HL-60 (cell line): Measurements from ENCODE around the gene NUTM1.

ENCODE experiments used
- DNase-seq, 2 experiments: peaks; one replicate each; pipeline ENCODE4 v3.0.0-alpha.2; 2010 to 2020; ENCODE audit warnings: low read depth in 1 of 2, low spot score in 1 of 2
- H3K27ac ChIP-seq: fragments of 250-450 bp; sonication (Bioruptor Pico); replicated peaks from 2 replicates; pipeline ENCODE4 v1.5.1; 2020; ENCODE audit warnings: mild to moderate bottlenecking, moderate library complexity
- H3K27me3 ChIP-seq: fragments of 250-450 bp; sonication (Bioruptor Pico); 2 replicates; pipeline ENCODE4 v1.5.1; 2021; ENCODE audit warnings: mild to moderate bottlenecking, moderate library complexity; ENCODE audit not compliant: insufficient read depth, poor library complexity, severe bottlenecking
- H3K4me3 ChIP-seq: replicated peaks from 2 replicates; pipeline ENCODE4 v1.5.1; 2011; ENCODE audit warnings: mild to moderate bottlenecking, control low read depth, low read length; ENCODE audit not compliant: insufficient read depth
- CTCF ChIP-seq: IDR thresholded peaks from one replicate; pipeline ENCODE4 v1.5.1; 2011; ENCODE audit warnings: low read length, control low read depth, inconsistent platforms; ENCODE audit not compliant: insufficient read depth
- GABPA ChIP-seq: IDR thresholded peaks from 2 replicates; pipeline ENCODE4 v1.6.1; 2012; ENCODE audit warnings: low read depth
- POLR2AphosphoS5 ChIP-seq: IDR thresholded peaks from 2 replicates; pipeline ENCODE4 v1.6.1; 2012; ENCODE audit warnings: low read depth
- REST ChIP-seq: IDR thresholded peaks from 2 replicates; pipeline ENCODE4 v1.6.1; 2012; ENCODE audit warnings: low read depth; ENCODE audit not compliant: insufficient replicate concordance
- SPI1 ChIP-seq: IDR thresholded peaks from 2 replicates; pipeline ENCODE4 v1.6.1; 2012; ENCODE audit warnings: low read depth, mild to moderate bottlenecking, borderline replicate concordance

NUTM1 gene

GRCh38 chr15:34325368-34325767 is 17.7 kb upstream of the NUTM1 start:
- DNase-seq = no peak
- TF ChIP-seq POLR2AphosphoS5 = no peak
- Histone ChIP-seq H3K4me3 (no peak overlapping the region), H3K27me3 (no peaks in the 10 kb centered on the region), H3K27ac (no peak overlapping the region)

GRCh38 chr15:34327906-34328305 is 15.2 kb upstream of the NUTM1 start:
- H3K4me3 ChIP-seq = no peak overlapping the region
- DNase-seq = no peak
- H3K27me3 ChIP-seq = no peaks in the 10 kb centered on the region
- no peak overlapping the region for H3K27ac ChIP-seq
- TF ChIP-seq REST (no peak), POLR2AphosphoS5 (no peak), SPI1 (no peak), GABPA (no peak), CTCF (no peak)

- Histone ChIP-seq H3K27ac (no peak overlapping the region), H3K4me3 (no peak overlapping the region), H3K27me3 (no peaks in the 10 kb centered on the region)
- DNase-seq = no peak
- TF ChIP-seq SPI1 (no peak), POLR2AphosphoS5 (no peak), REST (no peak), GABPA (no peak), CTCF (no peak)
Observed at GRCh38 chr15:34329006-34329405, 14.1 kb upstream of the NUTM1 start.

GRCh38 chr15:34330279-34330678 is 12.8 kb upstream of the NUTM1 start:
- H3K4me3 ChIP-seq = no peak overlapping the region
- no peaks in the 10 kb centered on the region for H3K27me3 ChIP-seq
- no peak for DNase-seq
- TF ChIP-seq CTCF (no peak), REST (no peak), SPI1 (no peak), GABPA (no peak), POLR2AphosphoS5 (no peak)
- no peak overlapping the region for H3K27ac ChIP-seq
